Common myeloid progenitor, CD34-positive (primary cell): Measurements from ENCODE around the gene SLC2A4RG.
A peak's percentile ranks its signal among the peaks of the same experiment; 100 is the strongest.
"Not testable (repeated sequence)": the region's sequence is repeated elsewhere in the genome, so short reads cannot be mapped to it uniquely, and the experiment has no call there.

Experiments used
- CTCF ChIA-PET: fragments of 350-600 bp; sonication (Branson Sonifier 250); formaldehyde crosslinking; loops from one replicate; lab custom pipeline; 2021; ENCODE audit warnings: antibody characterized with exemption; lab: Charles Lee
- POLR2A ChIA-PET: fragments of 350-600 bp; sonication (Branson Sonifier 250); formaldehyde crosslinking; loops from one replicate; lab custom pipeline; 2021; ENCODE audit warnings: antibody characterized with exemption; lab: Charles Lee
- DNase-seq, 3 donors: peaks; one replicate each; pipeline versions ENCODE4 v3.0.0 to v3.0.0-alpha.2; 2013
- H3K27ac ChIP-seq, 2 experiments: 1 replicate in 1 of 2; 2 replicates in 1 of 2; pipeline ENCODE4 v1.7.0; 2013; ENCODE audit warnings: inconsistent platforms in 2 of 2, low read length in 2 of 2, mild to moderate bottlenecking in 2 of 2, low read depth in 1 of 2, moderate library complexity in 1 of 2; ENCODE audit not compliant: severe bottlenecking in 2 of 2, insufficient read depth in 1 of 2, poor library complexity in 1 of 2
- H3K27me3 ChIP-seq, 5 experiments: replicated peaks in 2 of 5; 1 replicate in 3 of 5; 2 replicates in 2 of 5; pipeline versions ENCODE4 v1.6.1 to v1.7.0; 2013; ENCODE audit warnings: low read length in 4 of 5, mild to moderate bottlenecking in 2 of 5, moderate library complexity in 2 of 5, inconsistent platforms in 1 of 5; ENCODE audit not compliant: insufficient read depth in 5 of 5, control insufficient read depth in 4 of 5
- H3K36me3 ChIP-seq, 4 experiments: 1 replicate in 2 of 4; 2 replicates in 2 of 4; pipeline versions ENCODE4 v1.6.1 to v1.7.0; 2013; ENCODE audit warnings: low read length in 3 of 4, control low read depth in 1 of 4, mild to moderate bottlenecking in 1 of 4; ENCODE audit not compliant: control insufficient read depth in 4 of 4, insufficient read depth in 4 of 4
- H3K4me1 ChIP-seq, 4 experiments: 1 replicate in 3 of 4; 2 replicates in 1 of 4; pipeline versions ENCODE4 v1.6.1 to v1.7.1; 2013; ENCODE audit warnings: low read length in 3 of 4, mild to moderate bottlenecking in 3 of 4, control low read depth in 1 of 4, inconsistent platforms in 1 of 4, moderate library complexity in 1 of 4; ENCODE audit not compliant: control insufficient read depth in 4 of 4, insufficient read depth in 4 of 4; ENCODE audit errors: control extremely low read depth in 1 of 4
- H3K4me3 ChIP-seq, 7 experiments: 1 replicate in 4 of 7; 2 replicates in 3 of 7; pipeline versions ENCODE4 v1.5.1 to v1.7.0; 2013; ENCODE audit warnings: mild to moderate bottlenecking in 7 of 7, low read length in 6 of 7, moderate library complexity in 6 of 7, inconsistent platforms in 2 of 7, low read depth in 2 of 7, control low read depth in 1 of 7; ENCODE audit not compliant: insufficient read depth in 4 of 7, control insufficient read depth in 1 of 7; ENCODE audit errors: extremely low read depth in 1 of 7
- H3K9me3 ChIP-seq, 5 experiments: 1 replicate in 4 of 5; 2 replicates in 1 of 5; pipeline versions ENCODE4 v1.6.1 to v1.7.1; 2013; ENCODE audit warnings: low read length in 4 of 5, mild to moderate bottlenecking in 2 of 5, inconsistent platforms in 1 of 5, low read depth in 1 of 5, moderate library complexity in 1 of 5; ENCODE audit not compliant: control insufficient read depth in 4 of 5, insufficient read depth in 2 of 5; ENCODE audit errors: control extremely low read depth in 1 of 5
- WGBS: methylation state at CpG from one replicate; pipeline ENCODE4 v1.1.5; 2013; ENCODE audit not compliant: insufficient coverage; 5-methylcytosine and 5-hydroxymethylcytosine counted together

Gene SLC2A4RG

DNA sequence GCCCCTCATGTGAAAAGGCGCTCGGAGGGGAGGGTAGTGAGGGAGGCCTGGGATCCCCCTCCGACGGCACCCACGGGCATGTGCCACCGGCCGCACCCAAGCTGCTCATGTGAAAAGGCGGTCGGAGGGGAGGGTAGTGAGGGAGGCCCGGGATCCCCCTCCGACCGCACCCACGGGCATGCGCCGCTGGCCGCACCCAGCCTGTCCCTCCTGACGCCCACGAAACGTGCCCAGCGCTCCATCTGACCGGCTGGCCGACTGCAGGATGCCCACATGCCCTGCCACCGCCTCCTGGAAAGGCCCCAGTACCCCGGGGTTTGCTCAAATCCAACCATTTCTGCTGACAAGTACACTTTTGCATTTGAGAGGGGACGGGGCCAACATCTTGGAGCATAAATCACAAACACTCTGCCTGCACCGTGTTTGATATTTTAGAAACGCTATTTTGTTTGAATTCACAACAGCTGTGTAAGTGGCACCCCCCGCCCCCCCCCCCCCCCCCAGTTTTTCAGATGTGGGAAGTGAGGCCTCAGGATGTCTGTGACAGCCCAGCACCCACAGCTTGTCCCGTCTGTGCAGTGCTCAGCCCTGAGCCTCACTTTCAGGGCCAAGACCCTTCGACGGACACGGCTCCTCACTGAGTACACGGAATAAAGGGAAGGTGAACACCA lies 34.1 kb downstream of the SLC2A4RG start:
- DNase-seq = no peak
- ChIA-PET CTCF (interaction anchor here (1.2 kb wide), 1 partner anchor 92 kb away, joined by 3 read pairs; no protein-coding TSS in a partner anchor), POLR2A (interaction anchor here (0.7 to 1.1 kb wide), 2 partner anchors 90 to 195 kb away, joined by 3 read pairs; no protein-coding TSS in a partner anchor)
- peaks cover 0 to 8% (median 4%) of the 10 kb centered on the region in 4 experiments for H3K4me1 ChIP-seq
- no peaks in the 10 kb centered on the region for H3K9me3 ChIP-seq
- WGBS = 96% methylated on average over 30 of the region's 33 CpGs
- H3K27me3 ChIP-seq = no peaks in the 10 kb centered on the region
- H3K36me3 ChIP-seq = peaks cover 0 to 10% (median 4%) of the 10 kb centered on the region in 4 experiments
- no peak overlapping the region for H3K27ac ChIP-seq
- H3K4me3 ChIP-seq = no peak overlapping the region

DNA sequence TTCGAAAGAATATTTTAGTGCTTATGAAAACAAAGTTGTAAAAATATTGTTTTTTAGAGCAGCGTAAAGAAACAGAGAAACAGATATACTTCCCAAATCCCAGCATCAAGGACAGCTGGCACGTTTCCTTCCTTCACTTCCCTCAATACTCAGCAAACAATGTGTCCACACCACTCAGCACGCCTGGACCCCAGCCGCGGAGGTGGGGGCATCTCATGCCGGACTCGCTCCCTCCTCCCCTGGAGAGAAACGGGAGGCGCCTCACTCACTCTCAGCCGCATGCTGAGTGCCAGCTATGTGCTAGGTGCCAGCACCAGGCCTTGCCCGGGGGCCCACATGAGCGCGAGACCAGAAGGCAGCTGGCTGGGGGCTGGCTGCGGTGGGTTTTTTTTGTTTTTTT lies 34.7 kb downstream of the SLC2A4RG start:
- no peak overlapping the region for H3K27ac ChIP-seq
- peaks cover 0 to 10% (median 5%) of the 10 kb centered on the region in 4 experiments for H3K4me1 ChIP-seq
- H3K4me3 ChIP-seq = no peak overlapping the region
- 97% methylated on average over 5 of the region's 15 CpGs for WGBS
- CTCF ChIA-PET = interaction anchor here (0.9 to 2.4 kb wide), 4 partner anchors 24 to 92 kb away, joined by 3 to 10 read pairs (median 4); partner anchors contain the start of genes ABHD16B and TPD52L2
- DNase-seq = no peak
- H3K36me3 ChIP-seq = peaks cover 0 to 5% (median under 1%) of the 10 kb centered on the region in 4 experiments
- no peaks in the 10 kb centered on the region for H3K9me3 ChIP-seq
- no peaks in the 10 kb centered on the region for H3K27me3 ChIP-seq
- POLR2A ChIA-PET = interaction anchor here (1.1 kb wide), 1 partner anchor 90 kb away, joined by 3 read pairs; no protein-coding TSS in a partner anchor

DNA sequence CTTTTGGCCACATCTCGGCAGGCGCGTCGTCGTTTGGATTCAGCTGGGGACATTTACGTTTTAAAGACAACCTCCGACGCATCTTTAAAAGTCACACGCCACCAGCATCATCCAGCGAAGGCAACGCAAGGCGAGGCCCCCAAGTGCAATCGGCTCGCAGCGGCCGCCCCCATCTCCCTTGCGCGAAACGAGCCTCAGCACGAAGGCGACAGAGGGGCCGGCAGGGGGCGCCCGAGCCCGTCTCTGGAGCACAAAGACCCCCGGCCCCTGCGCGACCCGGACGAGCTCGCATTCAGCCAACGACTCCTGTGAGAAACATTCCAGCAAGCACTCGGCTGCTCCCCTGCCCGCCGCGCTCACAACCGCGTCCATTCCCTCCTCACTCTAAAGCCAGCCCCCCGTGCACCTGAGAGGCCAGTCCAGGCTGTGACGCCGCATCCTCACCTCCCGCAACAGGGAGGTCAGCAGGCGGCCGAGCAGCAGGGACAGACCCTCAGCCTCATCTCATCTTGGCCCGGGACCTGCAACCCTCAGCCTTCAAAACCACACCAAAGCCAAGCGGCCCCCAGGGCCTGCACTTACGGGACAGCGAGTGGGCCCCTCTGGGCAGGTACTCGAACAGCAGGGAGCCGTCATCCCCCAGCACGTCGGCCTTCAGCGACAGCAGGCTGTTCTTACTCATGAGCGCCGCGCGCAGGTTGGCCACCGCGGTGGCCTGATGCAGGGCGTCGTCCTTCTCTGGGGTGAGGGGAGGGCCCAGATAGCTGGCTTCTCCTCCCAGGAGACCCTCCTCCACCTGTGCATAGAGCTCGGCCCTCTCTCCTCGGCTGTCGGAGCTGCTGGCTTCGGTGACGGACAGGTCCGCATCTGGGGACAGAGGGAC lies 35.8 kb downstream of the SLC2A4RG start:
- DNase-seq = peak; percentile 42 to 63 (median 61)
- POLR2A ChIA-PET = no interaction called here
- WGBS = 69% methylated on average over 58 of the region's 67 CpGs
- no peaks in the 10 kb centered on the region for H3K27me3 ChIP-seq
- H3K27ac ChIP-seq = no peak overlapping the region
- no peaks in the 10 kb centered on the region for H3K9me3 ChIP-seq
- CTCF ChIA-PET = interaction anchor here (0.8 to 2.4 kb wide), 11 partner anchors 9 to 99 kb away, joined by 3 to 10 read pairs (median 4); partner anchors contain the start of genes ABHD16B, ARFRP1, TPD52L2 and ZGPAT
- peaks cover 0 to 4% (median 0%) of the 10 kb centered on the region in 4 experiments for H3K36me3 ChIP-seq
- peaks cover 0 to 10% (median 5%) of the 10 kb centered on the region in 4 experiments for H3K4me1 ChIP-seq
- H3K4me3 ChIP-seq = peak overlapping the region in 2 of 7 experiments; percentile 16 to 19

DNA sequence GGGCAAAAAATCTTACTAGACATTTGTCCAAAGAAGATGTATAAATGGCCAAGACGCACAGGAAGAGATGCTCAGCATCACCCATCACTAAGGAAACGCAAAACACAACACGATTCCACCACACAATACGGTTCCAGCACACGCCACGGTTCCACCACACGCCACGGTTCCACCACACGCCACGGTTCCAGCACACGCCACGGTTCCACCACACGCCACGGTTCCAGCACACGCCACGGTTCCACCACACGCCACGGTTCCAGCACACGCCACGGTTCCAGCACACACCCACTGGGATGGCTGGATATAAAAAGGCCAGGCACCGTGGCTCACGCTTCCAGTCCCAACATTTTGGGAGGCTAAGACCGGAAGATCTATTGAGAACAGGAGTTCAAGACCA lies 37.3 kb downstream of the SLC2A4RG start:
- H3K27me3 ChIP-seq, H3K27ac ChIP-seq, H3K9me3 ChIP-seq, DNase-seq, H3K36me3 ChIP-seq, POLR2A ChIA-PET, H3K4me3 ChIP-seq: not testable (repeated sequence)
- CTCF ChIA-PET = interaction anchor here (0.9 to 1.6 kb wide), 3 partner anchors 17 to 36 kb away, joined by 3 to 6 read pairs (median 3); no protein-coding TSS in a partner anchor
- peaks cover 0 to 10% (median 5%) of the 10 kb centered on the region in 4 experiments for H3K4me1 ChIP-seq
- 100% methylated on average over 7 of the region's 23 CpGs for WGBS

DNA sequence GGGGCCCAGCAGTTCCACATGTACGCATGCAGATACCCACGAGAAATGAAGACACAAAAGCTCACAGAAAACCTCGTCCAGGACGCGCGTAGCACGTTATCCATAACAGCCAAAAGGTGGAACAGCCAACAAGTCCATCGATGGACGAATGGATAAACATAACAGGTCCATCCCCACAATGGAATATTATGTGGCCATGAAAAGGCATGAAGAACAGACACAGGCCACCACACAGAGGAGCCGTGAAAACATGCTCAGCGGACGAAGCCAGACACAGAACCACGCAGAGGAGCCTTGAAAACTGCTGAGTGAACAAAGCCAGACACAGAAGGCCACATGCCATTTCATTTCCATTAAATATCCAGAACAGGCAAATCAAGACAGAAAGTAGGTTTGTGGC lies 38.0 kb downstream of the SLC2A4RG start:
- no peaks in the 10 kb centered on the region for H3K27me3 ChIP-seq

DNA sequence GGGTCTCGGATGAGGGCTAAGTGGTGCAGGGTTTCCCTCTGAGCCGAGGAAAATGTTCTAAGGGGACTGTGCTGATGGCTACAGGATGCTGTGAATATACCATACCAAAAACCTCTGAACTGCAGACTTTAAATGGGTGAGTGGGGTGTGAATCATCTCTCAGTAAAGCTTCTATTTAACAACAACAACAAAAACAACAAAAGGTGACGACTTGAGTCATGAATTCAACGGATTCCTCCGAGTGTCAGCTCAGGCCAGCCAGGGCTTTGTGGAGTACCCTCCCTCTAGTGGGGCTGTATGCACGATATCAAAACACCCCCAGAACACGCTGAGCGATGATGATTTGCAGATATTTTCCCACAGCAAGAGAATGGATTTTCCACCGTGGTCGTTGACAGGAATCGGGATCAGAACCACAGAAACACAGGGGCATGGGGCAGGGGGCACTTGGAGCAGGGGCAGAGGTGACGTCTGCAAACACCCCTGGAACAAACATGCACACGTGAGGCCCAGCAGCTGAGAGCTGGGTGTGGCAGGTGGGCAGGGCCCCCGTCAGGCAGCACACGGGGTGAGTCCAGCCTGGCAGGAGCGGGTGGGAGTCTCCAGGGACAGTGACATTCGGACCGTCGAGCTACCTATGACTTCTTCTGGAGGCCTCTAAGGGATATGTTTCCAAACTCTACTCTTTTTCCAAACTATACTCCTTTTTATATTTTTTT lies 38.6 kb downstream of the SLC2A4RG start:
- no peak for DNase-seq
- peaks cover 0 to 10% (median 5%) of the 10 kb centered on the region in 4 experiments for H3K4me1 ChIP-seq
- H3K27ac ChIP-seq = no peak overlapping the region
- 65% methylated on average over 14 of the region's 19 CpGs for WGBS
- H3K4me3 ChIP-seq = no peak overlapping the region
- no peaks in the 10 kb centered on the region for H3K36me3 ChIP-seq
- POLR2A ChIA-PET = interaction anchor here (0.6 kb wide), 1 partner anchor 71 kb away, joined by 3 read pairs; the partner anchor contains the start of genes ARFRP1 and ZGPAT
- CTCF ChIA-PET = interaction anchor here (1.1 to 2.2 kb wide), 5 partner anchors 11 to 110 kb away, joined by 3 to 5 read pairs (median 3); no protein-coding TSS in a partner anchor
- no peaks in the 10 kb centered on the region for H3K9me3 ChIP-seq
- no peaks in the 10 kb centered on the region for H3K27me3 ChIP-seq

More for the DNA sequence above, 38.0 kb downstream of the SLC2A4RG start:
- Histone ChIP-seq H3K4me1 (peaks cover 0 to 10% (median 5%) of the 10 kb centered on the region in 4 experiments), H3K9me3 (no peaks in the 10 kb centered on the region), H3K27ac (no peak overlapping the region), H3K36me3 (no peaks in the 10 kb centered on the region), H3K4me3 (no peak overlapping the region)
- CTCF ChIA-PET = interaction anchor here (0.9 to 1.5 kb wide), 3 partner anchors 20 to 86 kb away, joined by 3 to 5 read pairs (median 3); no protein-coding TSS in a partner anchor
- DNase-seq = no peak
- 98% methylated on average over 13 of the region's 13 CpGs for WGBS
- POLR2A ChIA-PET = interaction anchor here (0.6 kb wide), 1 partner anchor 70 kb away, joined by 3 read pairs; the partner anchor contains the start of genes ARFRP1 and ZGPAT
